Upper lobe of right lung (tissue), 1 donor: ENCODE data around the gene ABR. TPM values are rescaled to one million over a fixed set of nuclear protein-coding genes. Genes with fewer than 3 reads are reported as not detected.

Source experiments
- ATAC-seq: fragments of 200-7000 bp; cut with Tn5 transposase; one replicate; pipeline ENCODE4 v1.9.1; 2020; ENCODE audit warnings: mild to moderate bottlenecking, moderate library complexity
- DNase-seq: peaks from one replicate; pipeline ENCODE4 v3.0.0-alpha.2; 2020
- H3K27ac ChIP-seq: fragments of 200-600 bp; one replicate; pipeline ENCODE4 v1.8.0; 2022
- H3K27me3 ChIP-seq: fragments of 200-600 bp; one replicate; pipeline ENCODE4 v1.8.0; 2022; ENCODE audit warnings: mild to moderate bottlenecking
- H3K36me3 ChIP-seq: fragments of 200-600 bp; one replicate; pipeline ENCODE4 v1.8.0; 2022
- H3K4me1 ChIP-seq: fragments of 200-600 bp; one replicate; pipeline ENCODE4 v1.8.0; 2022
- H3K4me3 ChIP-seq: fragments of 200-600 bp; one replicate; pipeline ENCODE4 v1.8.0; 2022; ENCODE audit warnings: mild to moderate bottlenecking
- H3K9me3 ChIP-seq: fragments of 200-600 bp; one replicate; pipeline ENCODE4 v1.8.0; 2022
- intact Hi-C: fragments of 100-400 bp; cut with DNase I; formaldehyde crosslinking; loops from one replicate; pipeline ENCODE4 v1.11.0; 2022
- total RNA-seq: library from RNA; stranded (reverse); fragmentation: NEBNext Ultra II Directional; extraction: Animal tissue kit (Norgen Biotek cat#: 25700); gene quantifications from one replicate; pipeline ENCODE4 v1.2.1, GENCODE V29; 2021
- TF ChIP-seq, protein P1 (sequence below): fragments of 200-600 bp; IDR thresholded peaks from one replicate; pipeline ENCODE4 v1.8.0; 2022; ENCODE audit warnings: antibody characterized with exemption
- donor health status: DM: no; HTN: yes; CAD: no; lungs with severe emphysema.

ABR gene
- total RNA-seq, 1 donor from 2014 or later: 185 TPM

DNA sequence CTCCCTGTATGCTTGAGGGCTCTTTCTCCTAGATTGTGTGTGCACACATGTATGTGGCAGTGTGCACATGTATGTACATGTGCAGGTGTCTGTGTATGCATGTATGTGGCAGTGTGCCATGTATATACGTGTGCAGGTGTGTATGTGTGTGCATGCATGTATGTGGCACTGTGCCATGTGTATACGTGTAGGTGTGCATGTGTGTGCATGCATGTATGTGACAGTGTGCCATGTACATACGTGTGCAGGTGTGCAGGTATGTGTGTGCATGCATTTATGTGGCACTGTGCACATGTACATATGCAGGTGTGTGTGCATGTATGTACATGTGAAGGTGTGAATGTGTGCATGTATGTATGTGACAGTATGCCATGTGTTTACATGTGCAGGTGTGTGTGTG lies 46.5 kb upstream of the ABR start:
- ATAC-seq (no peak), DNase-seq (no peak)
- no peaks in the 10 kb centered on the region for H3K36me3 ChIP-seq
- intact Hi-C loops: no loop called here
- peaks cover 8% of the 10 kb centered on the region for H3K27me3 ChIP-seq
- no peaks in the 10 kb centered on the region for H3K9me3 ChIP-seq
- H3K4me3 ChIP-seq: no peak overlapping the region
- H3K4me1 ChIP-seq: no peaks in the 10 kb centered on the region
- TF ChIP-seq, protein P1, sequence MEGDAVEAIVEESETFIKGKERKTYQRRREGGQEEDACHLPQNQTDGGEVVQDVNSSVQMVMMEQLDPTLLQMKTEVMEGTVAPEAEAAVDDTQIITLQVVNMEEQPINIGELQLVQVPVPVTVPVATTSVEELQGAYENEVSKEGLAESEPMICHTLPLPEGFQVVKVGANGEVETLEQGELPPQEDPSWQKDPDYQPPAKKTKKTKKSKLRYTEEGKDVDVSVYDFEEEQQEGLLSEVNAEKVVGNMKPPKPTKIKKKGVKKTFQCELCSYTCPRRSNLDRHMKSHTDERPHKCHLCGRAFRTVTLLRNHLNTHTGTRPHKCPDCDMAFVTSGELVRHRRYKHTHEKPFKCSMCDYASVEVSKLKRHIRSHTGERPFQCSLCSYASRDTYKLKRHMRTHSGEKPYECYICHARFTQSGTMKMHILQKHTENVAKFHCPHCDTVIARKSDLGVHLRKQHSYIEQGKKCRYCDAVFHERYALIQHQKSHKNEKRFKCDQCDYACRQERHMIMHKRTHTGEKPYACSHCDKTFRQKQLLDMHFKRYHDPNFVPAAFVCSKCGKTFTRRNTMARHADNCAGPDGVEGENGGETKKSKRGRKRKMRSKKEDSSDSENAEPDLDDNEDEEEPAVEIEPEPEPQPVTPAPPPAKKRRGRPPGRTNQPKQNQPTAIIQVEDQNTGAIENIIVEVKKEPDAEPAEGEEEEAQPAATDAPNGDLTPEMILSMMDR: no peak
- H3K27ac ChIP-seq: no peak overlapping the region

DNA sequence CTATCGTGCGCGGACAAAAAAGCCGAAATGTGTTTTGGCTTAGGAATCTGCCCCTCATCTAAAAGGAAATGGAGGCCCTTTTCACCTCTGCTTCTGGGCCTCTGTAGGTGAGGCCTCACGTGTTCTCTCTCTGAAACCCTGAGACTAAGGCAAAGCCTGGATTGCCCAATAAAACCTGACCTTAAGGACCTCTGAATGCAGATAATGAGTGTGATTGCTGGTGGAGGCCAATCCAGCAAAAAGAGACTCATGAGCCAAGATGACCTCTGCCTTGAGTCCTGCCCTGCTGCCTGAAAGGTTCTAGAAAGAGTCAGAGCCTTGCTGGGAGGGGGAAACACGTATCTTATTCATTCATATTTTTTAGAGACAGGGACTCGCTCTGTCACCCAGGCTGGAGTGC lies 44.5 kb upstream of the ABR start:
- H3K27me3 ChIP-seq: peaks cover 8% of the 10 kb centered on the region

DNA sequence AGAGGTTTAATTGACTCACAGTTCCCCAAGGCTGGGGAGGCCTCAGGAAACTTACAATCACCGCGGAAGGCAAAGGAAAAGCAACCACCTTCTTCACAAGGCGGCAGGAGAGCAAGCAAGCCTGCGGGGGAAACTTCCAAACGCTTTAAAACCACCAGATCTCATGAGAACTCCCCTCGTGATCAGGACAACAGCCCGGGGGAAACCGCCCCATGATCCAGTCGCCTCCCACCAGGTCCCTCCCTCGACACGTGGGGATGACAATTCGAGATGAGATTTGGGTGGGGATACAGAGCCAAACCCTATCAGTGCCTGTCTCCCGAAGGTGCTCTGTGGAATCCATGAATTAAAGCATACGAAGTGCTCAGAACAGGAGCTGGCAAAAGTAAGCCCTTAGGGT lies 43.9 kb upstream of the ABR start:
- ATAC-seq: no peak
- no peak overlapping the region for H3K4me3 ChIP-seq
- intact Hi-C loops: no loop called here

More for the DNA sequence above, 44.5 kb upstream of the ABR start:
- Histone ChIP-seq H3K9me3 (no peaks in the 10 kb centered on the region), H3K4me3 (no peak overlapping the region), H3K4me1 (no peaks in the 10 kb centered on the region), H3K27ac (no peak overlapping the region), H3K36me3 (no peaks in the 10 kb centered on the region)
- intact Hi-C loops: no loop called here
- TF ChIP-seq, protein P1: no peak
- ATAC-seq (no peak), DNase-seq (no peak)

DNA sequence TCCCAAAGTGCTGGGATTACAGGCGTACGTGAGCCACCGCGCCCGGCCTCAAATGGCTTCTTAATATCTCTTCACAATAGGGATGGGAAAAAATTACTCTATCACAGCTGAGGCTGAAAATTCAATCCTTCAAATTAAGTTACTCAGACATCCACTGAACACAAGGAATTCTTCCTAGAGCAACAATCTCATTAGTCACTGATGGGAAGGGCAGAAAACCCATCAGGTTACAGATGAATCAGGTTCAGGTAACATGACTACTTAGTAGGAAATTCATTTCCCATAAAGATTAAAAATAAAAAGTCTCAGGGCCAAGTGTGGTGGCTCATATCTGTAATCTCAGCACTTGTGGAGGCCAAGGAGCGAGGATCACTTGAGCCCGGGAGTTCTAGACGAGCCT lies 42.5 kb upstream of the ABR start:
- TF ChIP-seq, protein P1: no peak
- ATAC-seq: no peak
- no peaks in the 10 kb centered on the region for H3K9me3 ChIP-seq
- no peaks in the 10 kb centered on the region for H3K27me3 ChIP-seq
- H3K36me3 ChIP-seq: no peaks in the 10 kb centered on the region
- no peak for DNase-seq
- intact Hi-C loops: no loop called here
- H3K4me1 ChIP-seq: no peaks in the 10 kb centered on the region
- no peak overlapping the region for H3K27ac ChIP-seq
- no peak overlapping the region for H3K4me3 ChIP-seq

More for the DNA sequence above, 43.9 kb upstream of the ABR start:
- TF ChIP-seq, protein P1: no peak
- Histone ChIP-seq H3K4me1 (no peaks in the 10 kb centered on the region), H3K9me3 (no peaks in the 10 kb centered on the region), H3K27me3 (peaks cover 8% of the 10 kb centered on the region), H3K27ac (no peak overlapping the region), H3K36me3 (no peaks in the 10 kb centered on the region)
- no peak for DNase-seq

DNA sequence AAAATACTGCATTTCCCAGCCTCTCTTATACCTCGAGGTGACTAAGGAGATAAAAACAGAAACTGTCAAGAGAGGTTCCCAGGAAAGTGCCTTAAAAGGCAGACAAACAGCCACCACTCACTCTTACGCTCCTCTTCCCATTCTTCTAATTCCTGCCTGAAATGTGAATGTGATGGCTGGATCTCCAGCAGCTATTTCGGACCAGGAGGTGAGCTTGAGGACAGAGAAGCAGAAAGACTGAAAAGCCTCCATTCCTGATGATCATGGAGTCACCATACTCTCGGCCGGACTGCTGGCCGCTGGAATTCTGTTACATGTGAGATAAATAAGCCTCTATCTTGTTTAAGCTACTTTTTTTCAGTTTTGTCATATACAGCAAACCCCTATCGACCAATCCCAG lies 41.4 kb upstream of the ABR start:
- Histone ChIP-seq H3K27ac (no peak overlapping the region), H3K36me3 (no peaks in the 10 kb centered on the region), H3K27me3 (no peaks in the 10 kb centered on the region), H3K9me3 (no peaks in the 10 kb centered on the region), H3K4me1 (no peaks in the 10 kb centered on the region), H3K4me3 (no peak overlapping the region)
- TF ChIP-seq, protein P1: no peak
- intact Hi-C loops: no loop called here
- DNase-seq (no peak), ATAC-seq (no peak)

DNA sequence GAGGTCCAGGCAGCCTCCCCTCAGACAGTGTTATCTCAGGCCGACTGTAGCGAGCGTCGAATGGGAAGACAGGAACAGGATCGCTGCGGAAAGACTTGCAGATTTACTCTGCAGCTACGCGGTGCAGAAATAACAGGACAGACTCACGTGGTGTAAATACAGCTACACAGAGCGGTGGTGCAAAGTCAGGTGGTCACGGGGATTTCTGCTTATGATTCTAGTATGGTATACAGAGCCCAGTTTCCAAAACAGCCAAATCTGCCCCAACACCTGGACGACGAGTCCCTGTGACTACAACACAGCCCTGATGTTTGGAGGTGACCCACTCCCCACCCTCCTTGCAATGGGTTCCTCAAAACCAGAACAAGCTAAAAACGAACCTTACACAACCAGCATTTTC lies 40.6 kb upstream of the ABR start:
- Histone ChIP-seq H3K27me3 (no peaks in the 10 kb centered on the region), H3K9me3 (no peaks in the 10 kb centered on the region), H3K36me3 (no peaks in the 10 kb centered on the region), H3K4me1 (no peaks in the 10 kb centered on the region), H3K4me3 (no peak overlapping the region), H3K27ac (no peak overlapping the region)
- DNase-seq (no peak), ATAC-seq (no peak)
- intact Hi-C loops: no loop called here
- TF ChIP-seq, protein P1: no peak
